MM.1S (cell line): ENCODE measurements around the gene ANKRD13D.

Source experiments
- DNase-seq: peaks from one replicate; pipeline ENCODE4 v3.0.0-alpha.2; 2015
- H2AFZ ChIP-seq: fragments of 300-600 bp; sonication (generic); 2 replicates; pipeline ENCODE4 v1.6.0; 2016; ENCODE audit warnings: antibody characterized with exemption, low read length
- H3F3A ChIP-seq: fragments of 300-600 bp; sonication (generic); 2 replicates; pipeline ENCODE4 v1.6.1; 2016; ENCODE audit warnings: mild to moderate bottlenecking, antibody characterized with exemption, low read length, moderate library complexity, mixed read lengths; ENCODE audit not compliant: insufficient read depth
- H3K27ac ChIP-seq: fragments of 300-600 bp; sonication (generic); 2 replicates; pipeline ENCODE4 v1.5.1; 2016; ENCODE audit warnings: mild to moderate bottlenecking, low read length
- H3K27me3 ChIP-seq: fragments of 300-600 bp; sonication (generic); replicated peaks from 2 replicates; pipeline ENCODE4 v1.6.0; 2016; ENCODE audit warnings: low read length; ENCODE audit not compliant: insufficient read depth
- H3K36me3 ChIP-seq: fragments of 300-600 bp; sonication (generic); replicated peaks from 2 replicates; pipeline ENCODE4 v1.6.1; 2016; ENCODE audit warnings: mild to moderate bottlenecking, low read length, mixed read lengths; ENCODE audit not compliant: insufficient read depth
- H3K4me1 ChIP-seq: fragments of 300-600 bp; sonication (generic); 2 replicates; pipeline ENCODE4 v1.6.1; 2016; ENCODE audit warnings: low read length, mixed read lengths
- H3K4me2 ChIP-seq: fragments of 300-600 bp; sonication (generic); 2 replicates; pipeline ENCODE4 v1.6.0; 2016; ENCODE audit warnings: low read depth, low read length
- H3K4me3 ChIP-seq: fragments of 300-600 bp; sonication (generic); 2 replicates; pipeline ENCODE4 v1.5.1; 2016; ENCODE audit warnings: low read length, mixed read lengths
- H3K79me2 ChIP-seq: fragments of 300-600 bp; sonication (generic); 2 replicates; pipeline ENCODE4 v1.6.1; 2016; ENCODE audit warnings: mixed run types, low read length, mixed read lengths
- H3K9ac ChIP-seq: fragments of 300-600 bp; sonication (generic); 2 replicates; pipeline ENCODE4 v1.6.1; 2016; ENCODE audit warnings: low read length, mixed read lengths
- H3K9me2 ChIP-seq: fragments of 300-600 bp; sonication (generic); replicated peaks from 2 replicates; pipeline ENCODE4 v1.6.1; 2016; ENCODE audit warnings: mild to moderate bottlenecking, low read length, mixed read lengths; ENCODE audit not compliant: insufficient read depth
- H3K9me3 ChIP-seq: fragments of 300-600 bp; sonication (generic); replicated peaks from 2 replicates; pipeline ENCODE4 v1.6.1; 2016; ENCODE audit warnings: mild to moderate bottlenecking, low read length, mixed read lengths; ENCODE audit not compliant: insufficient read depth
- H4K20me1 ChIP-seq: fragments of 300-600 bp; sonication (generic); 2 replicates; pipeline ENCODE4 v1.6.1; 2016; ENCODE audit warnings: mild to moderate bottlenecking, low read length, moderate library complexity, mixed read lengths; ENCODE audit not compliant: insufficient read depth
- EZH2 ChIP-seq: fragments of 300-600 bp; sonication (generic); optimal IDR thresholded peaks from 2 replicates; pipeline ENCODE3; 2017; ENCODE audit warnings: low read depth, mild to moderate bottlenecking, antibody characterized with exemption, low read length, mixed read lengths
- EZH2phosphoT487 ChIP-seq: fragments of 300-600 bp; sonication (generic); IDR thresholded peaks from 2 replicates; pipeline ENCODE4 v1.6.1; 2018; ENCODE audit warnings: antibody characterized with exemption, low read length
- TF ChIP-seq, protein P1 (sequence below): fragments of 300-600 bp; sonication (generic); IDR thresholded peaks from 2 replicates; pipeline ENCODE4 v1.5.1; 2016; ENCODE audit warnings: antibody characterized with exemption, low read length, mixed read lengths

The ANKRD13D gene

DNA sequence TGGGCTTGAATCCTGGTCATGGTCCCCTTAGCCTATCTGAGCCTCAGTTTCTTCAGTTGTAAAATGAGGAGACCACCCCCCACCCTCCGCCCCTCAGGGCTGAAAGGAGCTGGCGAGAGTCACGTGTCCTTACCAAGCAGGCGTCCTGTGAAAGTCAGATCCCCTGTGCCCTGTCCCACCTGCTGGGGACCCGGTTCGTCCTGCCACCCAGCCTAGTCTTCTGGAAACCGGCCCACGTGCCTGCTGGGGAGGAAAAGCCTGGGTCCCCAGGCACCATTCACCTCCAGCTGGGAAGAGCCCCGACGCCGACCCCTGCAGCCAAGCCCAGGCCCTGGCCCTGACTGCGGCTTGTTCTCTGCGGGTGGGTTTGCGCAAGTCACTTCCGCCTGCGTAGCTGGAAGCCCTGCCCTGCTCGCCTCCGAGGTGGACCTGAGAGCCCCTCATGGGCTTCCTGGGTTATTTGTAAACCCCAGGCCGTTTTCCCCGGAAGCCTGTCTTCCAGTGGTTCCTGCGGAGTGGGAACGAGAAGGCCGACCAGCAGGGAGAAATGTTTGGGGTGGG lies 13.5 kb downstream of the ANKRD13D start:
- no peaks in the 10 kb centered on the region for H3K4me1 ChIP-seq
- no peak overlapping the region for H3K9ac ChIP-seq
- H3K79me2 ChIP-seq: no peaks in the 10 kb centered on the region
- H4K20me1 ChIP-seq: no peaks in the 10 kb centered on the region
- H2AFZ ChIP-seq: no peak overlapping the region
- no peaks in the 10 kb centered on the region for H3K27me3 ChIP-seq
- TF ChIP-seq EZH2 (no peak), EZH2phosphoT487 (no peak)
- TF ChIP-seq, protein P1, sequence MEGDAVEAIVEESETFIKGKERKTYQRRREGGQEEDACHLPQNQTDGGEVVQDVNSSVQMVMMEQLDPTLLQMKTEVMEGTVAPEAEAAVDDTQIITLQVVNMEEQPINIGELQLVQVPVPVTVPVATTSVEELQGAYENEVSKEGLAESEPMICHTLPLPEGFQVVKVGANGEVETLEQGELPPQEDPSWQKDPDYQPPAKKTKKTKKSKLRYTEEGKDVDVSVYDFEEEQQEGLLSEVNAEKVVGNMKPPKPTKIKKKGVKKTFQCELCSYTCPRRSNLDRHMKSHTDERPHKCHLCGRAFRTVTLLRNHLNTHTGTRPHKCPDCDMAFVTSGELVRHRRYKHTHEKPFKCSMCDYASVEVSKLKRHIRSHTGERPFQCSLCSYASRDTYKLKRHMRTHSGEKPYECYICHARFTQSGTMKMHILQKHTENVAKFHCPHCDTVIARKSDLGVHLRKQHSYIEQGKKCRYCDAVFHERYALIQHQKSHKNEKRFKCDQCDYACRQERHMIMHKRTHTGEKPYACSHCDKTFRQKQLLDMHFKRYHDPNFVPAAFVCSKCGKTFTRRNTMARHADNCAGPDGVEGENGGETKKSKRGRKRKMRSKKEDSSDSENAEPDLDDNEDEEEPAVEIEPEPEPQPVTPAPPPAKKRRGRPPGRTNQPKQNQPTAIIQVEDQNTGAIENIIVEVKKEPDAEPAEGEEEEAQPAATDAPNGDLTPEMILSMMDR: no peak
- H3K36me3 ChIP-seq: no peaks in the 10 kb centered on the region; the same call in 1 of the 2 replicates
- H3K9me3 ChIP-seq: no peaks in the 10 kb centered on the region
- H3F3A ChIP-seq: no peaks in the 10 kb centered on the region
- DNase-seq: no peak
- no peaks in the 10 kb centered on the region for H3K9me2 ChIP-seq
- H3K4me2 ChIP-seq: no peak overlapping the region
- no peak overlapping the region for H3K4me3 ChIP-seq
- no peak overlapping the region for H3K27ac ChIP-seq

DNA sequence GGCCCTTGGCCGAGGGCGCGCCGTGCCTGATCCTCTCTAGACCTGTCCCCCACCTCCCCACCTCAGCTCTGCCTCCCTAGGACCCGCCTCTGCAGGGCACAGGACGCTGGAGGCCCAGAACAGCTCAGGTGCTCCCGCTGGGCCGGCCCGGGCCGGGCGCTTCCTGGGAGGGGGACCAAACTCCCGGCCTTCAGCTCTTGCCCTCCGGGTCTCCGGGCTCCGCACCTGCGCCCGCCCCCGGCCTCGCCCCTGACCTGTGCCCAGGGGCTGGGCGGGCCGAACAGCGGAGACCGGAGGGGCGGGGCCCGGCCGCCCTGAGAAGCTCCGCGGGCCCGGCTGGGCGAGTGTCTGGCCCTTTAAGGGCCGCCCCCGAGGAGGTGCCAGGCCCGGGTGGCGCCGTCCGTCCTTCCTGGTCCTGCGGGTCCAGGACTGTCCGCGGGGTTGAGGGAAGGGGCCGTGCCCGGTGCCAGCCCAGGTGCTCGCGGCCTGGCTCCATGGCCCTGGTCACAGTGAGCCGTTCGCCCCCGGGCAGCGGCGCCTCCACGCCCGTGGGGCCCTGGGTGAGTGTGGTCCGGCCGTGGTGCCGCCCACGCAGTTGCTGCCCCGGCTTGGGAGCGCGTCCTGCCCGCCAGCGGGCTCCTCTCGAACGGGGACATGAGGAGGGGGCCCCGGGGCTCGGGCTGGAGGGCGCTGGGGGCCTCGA lies 14.2 kb downstream of the ANKRD13D start, which contains the start of gene SSH3:
Gene SSH3, plus strand, starts transcription at position 399 of the 703 bp plus-strand sequence. Its CDS starts 96 bp downstream, at position 495.
- Histone ChIP-seq H3K27ac (no peak within 1 kb of the TSS), H3K4me2 (no peak within 1 kb of the TSS), H3K4me3 (no peak within 1 kb of the TSS)

DNA sequence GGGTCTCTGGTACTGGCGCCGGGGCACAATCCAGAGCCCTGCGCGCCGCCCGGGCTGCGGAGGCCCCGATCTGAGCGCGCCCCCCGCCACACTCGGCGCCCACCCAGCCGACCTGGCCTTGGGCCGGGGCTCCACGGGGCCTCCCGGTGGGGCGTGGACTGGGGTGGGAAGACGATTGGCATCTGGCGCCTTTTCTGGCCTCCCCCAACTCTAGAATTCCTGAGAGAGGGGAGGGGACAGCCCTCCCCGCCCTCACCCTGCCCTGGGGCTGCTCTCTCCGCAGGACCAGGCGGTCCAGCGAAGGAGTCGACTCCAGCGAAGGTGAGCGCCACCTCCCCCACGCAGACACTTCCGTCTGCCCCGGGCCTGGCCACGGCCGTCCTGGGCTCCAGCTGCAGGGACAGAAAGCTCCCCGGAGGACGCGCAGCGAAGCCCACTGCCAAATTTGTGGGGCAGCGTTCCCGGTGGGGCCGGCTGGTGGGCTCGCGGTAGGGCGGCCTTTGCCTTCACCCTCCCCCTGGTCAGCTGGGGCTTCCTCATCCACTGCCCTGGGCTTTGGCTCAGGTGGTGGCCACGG lies 14.8 kb downstream of the ANKRD13D start:
- Histone ChIP-seq H3K9me3 (no peaks in the 10 kb centered on the region), H4K20me1 (no peaks in the 10 kb centered on the region), H3K79me2 (no peaks in the 10 kb centered on the region), H2AFZ (no peak overlapping the region), H3K4me3 (no peak overlapping the region), H3K9ac (no peak overlapping the region), H3K9me2 (no peaks in the 10 kb centered on the region), H3K4me2 (no peak overlapping the region), H3F3A (no peaks in the 10 kb centered on the region), H3K36me3 (no peaks in the 10 kb centered on the region; the same call in 1 of the 2 replicates), H3K4me1 (no peaks in the 10 kb centered on the region), H3K27me3 (no peaks in the 10 kb centered on the region), H3K27ac (no peak overlapping the region)
- TF ChIP-seq EZH2phosphoT487: no peak
- TF ChIP-seq, protein P1: no peak
- no peak for DNase-seq

More for the DNA sequence above, 14.2 kb downstream of the ANKRD13D start, which contains the start of gene SSH3:
- H3K9me2 ChIP-seq: no peaks in the 10 kb centered on the region
- H3K79me2 ChIP-seq: no peaks in the 10 kb centered on the region
- no peaks in the 10 kb centered on the region for H3K9me3 ChIP-seq
- no peaks in the 10 kb centered on the region; the same call in 1 of the 2 replicates for H3K36me3 ChIP-seq
- no peaks in the 10 kb centered on the region for H3F3A ChIP-seq
- no peaks in the 10 kb centered on the region for H4K20me1 ChIP-seq
- TF ChIP-seq, protein P1: no peak
- TF ChIP-seq EZH2phosphoT487 (no peak), EZH2 (no peak)
- H3K27me3 ChIP-seq: no peaks in the 10 kb centered on the region
- no peak for DNase-seq
- no peak within 1 kb of the TSS for H3K9ac ChIP-seq
- H2AFZ ChIP-seq: no peak within 1 kb of the TSS
- no peaks in the 10 kb centered on the region for H3K4me1 ChIP-seq
